HG02571 (cell line): ENCODE measurements around the gene FBXW7.

Source experiments
- ATAC-seq: cut with Tn5 transposase; IDR thresholded peaks from one replicate; pipeline ENCODE4 v1.9.1; 2021; ENCODE audit warnings: mild to moderate bottlenecking, moderate library complexity; ENCODE audit not compliant: unreplicated experiment

Gene FBXW7

DNA sequence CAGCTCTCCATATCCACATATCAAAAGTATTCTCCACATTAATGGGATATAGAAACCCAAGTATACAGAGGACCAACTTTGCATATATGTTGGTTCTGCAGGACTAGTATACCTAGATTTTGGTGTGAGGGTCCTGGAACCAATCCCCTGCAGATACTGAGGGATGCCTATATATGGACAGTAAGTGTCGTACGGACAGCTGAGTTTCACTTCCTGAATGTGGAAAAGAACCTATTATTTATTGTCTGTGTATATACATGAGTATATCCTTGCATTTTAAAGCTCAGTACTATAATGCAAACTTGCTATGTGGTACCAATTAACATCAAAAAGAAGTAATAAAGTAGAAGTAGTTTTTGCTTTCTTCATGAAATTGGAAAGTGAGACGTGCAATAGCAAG lies 101.9 kb downstream of the FBXW7 start:
- no peak for ATAC-seq

DNA sequence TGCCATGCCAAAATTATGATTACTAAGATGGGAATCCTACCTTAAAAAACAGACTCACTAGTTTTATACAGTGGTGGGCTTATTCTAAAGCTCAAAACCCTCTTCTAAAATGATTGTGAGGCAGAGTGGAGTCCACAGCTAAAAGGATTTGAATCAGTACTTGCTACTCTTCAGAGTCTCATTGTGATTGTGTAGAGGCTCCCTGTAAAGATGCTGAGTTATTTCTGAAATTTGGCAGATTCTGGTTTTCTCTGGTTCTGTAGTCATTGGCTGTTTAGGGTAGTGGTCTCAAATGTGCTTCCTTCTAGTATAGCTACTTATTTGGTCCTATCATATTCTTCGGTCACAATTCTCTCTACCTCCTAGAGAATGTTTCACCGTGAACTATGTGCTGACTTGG lies 104.1 kb downstream of the FBXW7 start:
- no peak for ATAC-seq

DNA sequence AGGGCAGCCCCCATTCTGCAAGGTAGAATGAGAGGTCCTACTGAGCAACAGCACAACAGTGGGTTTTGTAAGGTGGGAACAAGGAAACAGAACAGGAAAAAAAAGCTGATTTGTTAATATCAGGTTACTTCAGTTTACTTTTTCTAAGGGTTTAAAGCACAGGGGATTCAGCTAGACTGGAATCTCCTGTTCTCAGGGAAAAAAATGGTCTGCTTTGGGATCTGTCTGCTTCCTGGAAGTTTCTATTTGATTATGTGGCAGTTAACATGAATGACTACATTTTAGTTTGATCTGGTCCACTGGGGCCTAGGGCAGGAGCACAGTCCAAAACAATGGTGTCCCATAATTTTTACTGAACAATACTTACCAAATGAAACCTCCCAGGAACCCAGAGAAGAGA lies 104.6 kb downstream of the FBXW7 start:
- ATAC-seq: no peak

DNA sequence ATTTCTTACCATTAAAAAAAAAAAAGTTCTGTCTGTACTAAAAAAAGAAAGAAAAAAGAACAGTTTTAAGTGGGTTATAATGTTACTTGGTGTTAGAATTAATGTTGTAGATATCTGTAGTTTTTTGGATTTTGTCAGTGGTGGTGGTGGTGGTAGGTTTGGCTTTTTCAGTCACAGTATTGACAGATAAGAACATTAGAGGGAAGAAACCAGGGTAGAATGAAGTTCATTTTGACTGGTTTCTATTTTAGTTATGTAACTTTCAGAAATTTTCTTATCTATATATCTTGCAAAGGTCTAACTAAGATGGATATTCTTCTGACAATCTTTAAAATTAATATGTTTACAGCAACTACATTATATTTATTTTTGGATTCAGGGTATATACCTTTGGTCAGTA lies 105.4 kb downstream of the FBXW7 start:
- ATAC-seq: no peak

DNA sequence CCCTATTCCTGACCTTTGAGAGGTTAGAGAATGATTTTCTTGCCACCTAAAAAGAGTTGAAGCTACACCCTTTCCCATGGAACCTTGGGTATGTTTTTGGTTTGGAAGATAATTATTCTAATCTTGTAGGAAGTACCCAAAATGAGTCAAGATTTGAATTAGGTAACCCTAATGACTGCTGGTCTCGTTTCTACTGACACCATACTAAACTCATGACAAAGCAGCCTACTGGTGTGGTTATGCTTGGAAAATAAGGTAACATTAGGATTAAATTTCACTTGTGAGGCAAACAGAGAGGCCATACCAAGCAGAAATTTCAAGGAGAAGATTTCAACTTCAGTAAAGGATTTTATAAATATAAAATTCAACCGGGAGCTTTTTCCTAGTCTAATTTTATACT lies 107.9 kb downstream of the FBXW7 start:
- ATAC-seq: no peak

DNA sequence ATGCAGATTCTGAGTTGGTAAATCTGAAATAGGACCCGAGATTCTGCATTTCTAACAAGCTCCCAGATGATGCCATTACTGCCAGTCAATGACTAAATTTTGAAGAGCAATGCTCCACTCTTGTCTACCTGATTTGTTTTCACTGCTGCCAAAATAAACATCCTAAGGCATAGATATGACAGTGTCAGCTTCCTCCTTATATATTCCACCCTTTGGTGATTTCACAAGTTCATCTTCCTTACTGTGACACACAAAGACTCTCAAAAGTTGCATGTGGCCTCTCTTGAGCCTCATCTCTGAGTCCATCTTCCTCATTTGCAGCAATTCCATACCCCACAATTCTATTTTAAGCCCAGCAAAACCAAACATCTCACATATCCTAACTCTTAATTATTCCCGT lies 110.9 kb downstream of the FBXW7 start:
- no peak for ATAC-seq

DNA sequence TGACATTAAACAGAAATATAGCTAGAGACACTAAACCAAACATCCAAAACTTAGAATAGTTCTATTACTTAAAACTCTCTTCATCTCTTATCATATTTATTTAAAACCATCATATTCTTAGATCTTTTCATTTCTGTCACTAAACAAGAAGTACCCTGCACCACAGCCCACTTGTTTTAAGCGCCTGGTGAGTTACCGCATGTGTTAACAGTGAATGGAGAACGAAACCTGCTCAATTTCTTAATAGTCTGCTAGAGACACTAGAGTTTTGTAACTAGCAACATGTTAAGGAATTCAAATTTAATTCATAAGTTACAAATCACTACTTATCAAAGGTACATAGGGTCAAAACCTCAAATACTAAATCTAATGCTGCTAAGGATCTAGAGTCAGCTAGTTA lies 111.5 kb downstream of the FBXW7 start:
- no peak for ATAC-seq

DNA sequence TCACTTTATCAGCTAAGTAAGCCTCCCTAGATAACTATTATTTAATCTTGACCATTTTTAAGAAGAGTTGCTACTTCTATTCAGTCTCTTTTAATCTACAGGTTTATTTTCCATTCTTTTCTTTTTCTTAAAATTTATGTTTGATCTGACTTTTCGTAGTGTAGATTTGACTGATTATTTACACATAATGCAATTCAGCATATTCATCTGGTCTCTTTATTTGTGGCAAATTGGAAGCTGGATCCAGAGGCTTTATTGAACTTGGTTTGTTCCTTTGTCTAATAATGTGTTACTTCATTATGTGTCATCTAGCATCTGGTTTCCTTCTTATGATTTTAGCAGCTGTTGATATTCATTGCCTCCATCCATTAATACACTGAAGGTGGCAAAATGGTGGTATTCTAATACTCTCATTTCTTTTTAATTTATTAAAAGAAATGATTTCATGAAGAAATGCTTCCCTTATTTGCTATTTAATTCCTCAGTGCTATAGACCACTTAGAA lies 113.0 kb downstream of the FBXW7 start:
- no peak for ATAC-seq

DNA sequence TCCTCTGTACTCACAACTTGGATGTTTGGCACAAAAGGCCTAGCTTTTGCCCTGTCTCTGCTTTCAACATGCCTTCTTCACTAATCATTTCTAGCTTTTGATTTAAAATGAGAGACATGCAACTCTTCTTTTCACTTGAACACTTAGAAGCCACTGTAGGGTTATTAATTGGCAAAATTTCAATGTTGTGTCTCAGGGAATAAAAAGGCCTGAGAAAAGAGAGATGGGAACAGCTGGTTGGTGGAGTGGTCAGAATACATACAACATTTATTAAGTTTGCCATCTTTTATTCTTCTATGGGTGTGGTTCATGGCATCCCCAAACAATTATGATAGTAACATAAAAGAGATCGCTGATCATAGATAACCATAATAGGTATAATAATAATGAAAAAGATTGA lies 114.3 kb downstream of the FBXW7 start:
- ATAC-seq: no peak

DNA sequence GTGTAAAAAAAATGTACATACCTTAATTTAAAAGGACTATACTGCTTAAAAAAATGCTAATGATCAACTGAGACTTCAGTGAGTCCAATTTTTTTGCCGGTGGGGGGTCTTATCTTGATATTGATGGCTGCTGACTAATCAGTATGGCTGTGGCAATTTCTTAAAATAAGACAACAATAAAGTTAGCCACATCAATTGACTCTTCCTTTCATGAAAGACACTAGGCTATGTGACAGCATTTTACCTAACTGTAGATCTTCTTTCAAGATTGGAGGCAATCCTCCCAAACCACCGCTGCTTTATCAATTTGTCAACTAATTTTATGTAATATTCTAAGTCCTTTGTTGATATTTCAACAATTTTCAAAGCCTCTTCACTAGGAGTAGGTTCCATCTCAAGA lies 116.1 kb downstream of the FBXW7 start:
- no peak for ATAC-seq

DNA sequence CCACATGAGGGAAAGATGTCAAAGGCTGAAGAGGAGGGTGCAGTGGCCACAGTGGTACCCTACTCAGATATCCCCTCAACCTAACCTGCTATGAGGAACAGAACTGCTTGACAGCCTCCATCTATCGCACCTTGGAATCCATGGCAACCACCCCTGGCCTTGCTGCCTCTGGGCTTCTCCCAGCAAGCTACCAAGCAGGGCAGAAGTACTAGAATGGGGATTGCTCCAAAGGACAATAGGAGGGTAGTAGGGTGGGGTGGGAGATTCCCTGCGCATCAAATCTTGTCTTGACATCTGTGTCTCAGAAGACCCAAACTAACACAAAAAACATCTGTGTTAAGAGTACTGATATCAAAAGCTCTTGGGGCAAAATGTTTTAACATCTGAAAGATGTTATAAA lies 118.2 kb downstream of the FBXW7 start:
- ATAC-seq: no peak

DNA sequence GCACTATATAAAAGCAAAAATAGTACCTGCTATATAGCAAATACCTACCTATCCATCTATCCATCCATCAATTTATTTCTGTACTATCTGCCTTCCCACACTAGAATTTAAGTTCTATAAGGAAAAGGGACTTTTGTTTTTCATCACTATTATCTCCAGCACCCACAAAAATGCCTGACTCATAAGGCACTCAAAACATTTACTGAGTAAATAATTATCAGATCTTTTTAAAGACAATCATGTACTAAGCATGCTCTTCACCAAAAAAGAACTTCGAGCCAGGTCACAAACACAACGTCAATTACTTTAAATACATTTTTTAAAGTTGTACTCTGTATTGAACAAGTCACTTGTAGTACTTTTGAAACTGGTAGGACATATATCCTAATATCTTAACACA lies 119.9 kb downstream of the FBXW7 start:
- ATAC-seq: no peak

DNA sequence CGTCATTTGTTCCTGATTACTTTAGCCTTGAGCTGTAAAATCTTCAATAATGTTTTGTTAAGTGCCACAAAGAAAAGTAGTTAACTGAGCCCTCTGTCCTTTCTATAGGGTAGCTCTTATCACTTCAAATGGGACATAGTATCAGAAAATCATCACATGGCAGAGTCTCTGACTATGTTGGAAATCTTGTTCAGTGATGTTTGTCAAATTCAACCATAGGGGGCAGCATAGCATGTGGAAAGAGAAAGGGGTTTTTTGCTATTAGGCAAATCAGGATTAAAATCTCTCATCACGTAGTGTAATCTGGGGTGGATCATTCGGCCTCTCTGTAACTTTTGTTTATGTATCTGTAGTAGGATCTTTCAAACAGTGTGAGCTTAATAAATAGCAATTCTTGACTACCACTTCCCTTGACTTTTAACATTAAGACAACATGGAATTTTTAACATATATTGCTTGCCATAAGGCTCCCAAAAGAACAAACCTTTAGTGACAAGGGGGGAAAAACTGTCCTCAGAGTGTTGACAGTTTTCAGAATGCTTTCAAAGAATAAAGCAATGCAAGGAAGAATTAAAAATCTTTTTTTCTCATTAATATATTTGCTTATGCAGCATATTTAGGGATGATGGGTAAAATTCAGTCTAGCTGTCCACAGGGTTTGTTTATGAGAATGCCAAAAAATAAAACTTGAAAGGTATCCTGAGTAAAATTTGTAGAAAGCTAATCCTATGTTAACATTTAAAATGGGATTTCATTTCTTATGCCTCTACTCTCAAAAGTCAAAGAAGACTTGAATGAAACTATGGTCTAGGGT lies 127.2 kb downstream of the FBXW7 start:
- ATAC-seq: no peak

DNA sequence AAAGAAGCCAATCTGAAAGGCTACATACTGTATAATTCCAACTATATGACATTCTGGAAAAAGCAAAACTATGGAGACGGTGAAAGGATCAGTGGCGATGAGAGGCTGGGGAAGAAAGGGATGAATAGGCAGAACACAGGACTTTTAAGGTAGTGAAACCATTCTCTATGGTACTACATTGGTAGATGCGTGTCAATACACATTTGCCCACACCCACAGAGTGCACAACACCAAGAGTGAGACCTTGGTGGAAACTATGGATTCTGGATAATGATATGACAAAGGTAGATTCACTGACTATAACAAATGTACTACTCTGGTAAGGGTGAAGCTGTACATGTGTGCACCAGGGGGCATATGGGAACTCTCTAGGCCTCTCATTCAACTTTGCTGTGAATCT lies 134.5 kb downstream of the FBXW7 start:
- no peak for ATAC-seq

DNA sequence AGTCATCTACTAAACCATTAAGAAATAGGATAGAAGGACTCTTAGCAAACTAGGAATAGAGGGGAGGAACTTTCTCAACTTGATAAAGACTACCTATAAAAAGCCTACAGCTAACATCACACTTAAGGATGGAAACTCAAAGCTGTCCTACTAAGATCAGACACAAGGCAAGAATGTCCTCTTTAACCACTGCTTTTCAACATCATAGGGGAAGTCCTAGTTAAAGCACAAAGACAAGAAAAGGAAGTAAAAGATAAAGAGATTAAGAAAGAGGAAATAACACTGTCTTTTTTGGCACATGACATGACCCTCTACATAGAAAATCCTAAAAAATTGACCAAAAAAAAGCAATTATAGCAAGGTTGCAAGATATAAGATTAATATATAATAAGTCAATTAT lies 136.6 kb downstream of the FBXW7 start:
- ATAC-seq: no peak

DNA sequence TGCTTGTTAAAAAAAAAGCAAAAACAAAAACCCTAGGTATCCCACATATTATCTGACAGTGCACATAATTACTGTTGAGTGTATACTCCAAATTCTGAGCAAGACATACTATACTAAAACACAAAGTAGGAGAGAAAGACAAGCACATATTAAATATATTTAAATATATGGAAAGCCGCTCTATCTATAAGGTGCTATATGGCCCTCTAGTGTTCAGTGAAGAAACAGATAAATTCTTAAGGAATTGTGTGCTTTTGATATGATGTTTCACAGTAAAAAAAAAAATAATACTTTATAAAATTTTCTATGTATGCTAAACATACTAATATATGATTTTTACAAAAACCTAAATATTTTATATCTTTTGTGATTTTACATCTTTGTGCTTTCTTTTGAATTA lies 137.8 kb downstream of the FBXW7 start:
- ATAC-seq: no peak

DNA sequence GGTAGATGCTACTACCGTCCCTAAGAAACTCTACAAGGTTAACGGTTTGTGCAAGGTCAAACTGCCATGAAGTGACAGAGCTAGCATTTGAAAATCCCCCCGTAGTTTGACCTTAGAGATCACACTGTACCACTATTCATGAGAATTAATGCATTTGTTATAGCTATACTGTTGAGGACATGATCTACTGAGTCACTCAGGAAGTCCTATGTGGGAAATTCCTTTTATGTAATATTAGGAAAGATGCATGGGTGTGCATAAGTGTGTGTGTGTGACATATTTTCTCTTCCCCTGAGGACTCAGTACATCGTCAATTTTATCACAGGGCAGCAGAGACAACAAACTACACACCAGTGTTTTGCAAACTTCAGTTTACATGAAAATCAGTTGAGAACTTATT lies 141.1 kb downstream of the FBXW7 start:
- ATAC-seq: no peak

DNA sequence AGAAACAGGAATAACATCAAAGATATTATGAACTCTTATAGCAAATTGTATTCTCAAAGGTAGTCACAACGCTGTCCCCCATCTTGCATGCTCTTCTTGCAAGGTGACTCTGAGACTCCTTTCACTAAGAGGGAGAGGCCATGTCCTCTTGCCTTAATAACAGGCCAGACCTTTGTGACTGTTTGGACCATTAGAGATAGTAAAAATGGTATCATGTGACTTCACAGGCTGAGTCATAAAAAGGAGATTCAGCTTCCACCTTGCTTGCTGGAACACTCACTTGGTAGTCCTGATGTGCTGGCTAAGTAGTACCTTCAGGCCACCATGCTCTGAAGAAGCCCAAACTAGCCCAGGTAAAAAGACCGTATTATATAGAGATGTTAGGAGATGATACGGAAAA lies 143.8 kb downstream of the FBXW7 start:
- ATAC-seq: no peak

DNA sequence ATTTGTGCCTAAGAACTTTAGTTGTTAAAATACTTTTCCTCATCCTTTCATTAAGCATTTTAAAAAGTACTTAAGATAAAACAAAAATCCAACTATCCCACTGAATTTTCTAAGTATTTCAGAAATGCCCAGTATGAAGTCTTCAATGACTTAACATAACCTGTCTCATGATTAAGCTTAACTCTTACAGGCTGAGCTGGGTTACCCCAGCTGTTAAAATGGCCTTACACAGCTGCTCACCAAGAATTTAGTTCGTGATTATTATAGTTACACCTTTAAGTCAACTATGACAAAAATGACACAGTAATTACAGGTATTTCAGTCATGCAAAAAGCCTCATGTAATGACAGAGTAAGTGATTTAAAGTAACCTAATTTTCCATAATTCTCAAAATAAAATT lies 145.7 kb downstream of the FBXW7 start:
- ATAC-seq: no peak

DNA sequence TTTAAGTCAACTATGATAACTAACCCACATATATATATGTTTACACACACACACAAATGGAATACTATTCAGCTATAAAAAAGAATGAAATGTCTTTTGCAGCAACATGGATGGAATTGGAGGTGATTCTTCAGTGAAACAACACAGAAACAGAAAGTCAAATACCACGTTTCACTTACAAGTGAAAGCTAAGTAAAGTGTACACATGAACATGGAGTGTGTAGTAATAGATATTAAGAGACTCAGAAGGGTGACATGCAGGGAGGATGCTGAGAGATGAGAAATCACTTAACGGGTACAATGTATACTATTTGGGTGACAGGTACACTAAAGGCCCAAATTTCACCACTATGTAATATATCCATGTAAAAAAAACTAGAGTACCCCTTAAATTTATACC lies 146.5 kb downstream of the FBXW7 start:
- ATAC-seq: no peak

DNA sequence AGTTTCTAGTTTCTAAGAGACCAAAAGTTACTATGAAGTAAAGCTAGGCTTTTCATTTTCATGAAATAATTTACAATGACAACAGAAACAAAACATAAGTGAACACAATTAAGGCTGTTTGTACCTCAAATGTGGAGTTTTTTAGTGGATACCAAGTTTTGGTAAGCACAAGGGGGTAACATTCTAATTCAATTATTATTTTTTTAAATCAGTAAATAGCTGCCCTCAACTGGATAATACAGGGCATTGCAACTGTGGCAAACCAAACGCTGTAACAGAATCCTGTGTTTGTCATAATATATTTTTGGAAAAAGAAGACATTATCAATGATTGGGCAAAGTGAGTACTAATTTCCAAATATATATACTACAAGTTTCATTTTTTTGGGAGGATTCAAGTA lies 150.3 kb downstream of the FBXW7 start:
- ATAC-seq: no peak

DNA sequence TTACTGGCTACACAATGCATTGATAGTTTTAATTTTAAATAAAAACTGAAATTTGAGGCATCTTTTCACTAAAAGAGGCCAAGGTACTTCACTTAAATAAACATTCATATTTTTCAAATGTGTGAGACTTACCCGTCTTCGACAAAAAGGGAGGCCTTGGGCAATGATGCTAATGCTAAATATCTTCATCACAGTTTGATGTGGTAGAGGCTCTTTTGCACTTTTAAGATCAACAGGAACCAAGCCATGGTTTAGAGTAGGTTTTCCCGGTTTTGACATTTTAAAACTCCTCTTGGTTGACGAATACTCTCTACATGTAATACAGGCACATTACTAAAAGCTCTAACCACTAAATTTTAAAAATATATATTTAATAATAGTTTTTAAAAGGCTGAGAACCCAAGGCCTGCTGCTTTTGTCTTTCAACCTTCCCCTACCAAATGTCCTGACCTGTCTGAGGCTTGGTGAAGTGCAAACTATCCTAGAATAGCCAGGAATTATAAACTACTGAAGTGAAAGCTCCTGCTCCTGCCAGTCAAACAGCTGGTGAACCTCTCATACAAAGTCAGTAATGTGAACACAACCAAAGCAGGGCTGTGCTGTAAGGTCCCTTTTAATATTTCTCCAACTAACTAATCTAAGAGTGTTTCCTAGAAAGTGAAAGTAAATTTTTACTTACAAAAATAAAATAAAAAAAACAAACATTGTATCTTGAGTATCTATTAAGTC lies 153.7 kb downstream of the FBXW7 start:
- no peak for ATAC-seq
